Lung (tissue), 12 donors: ENCODE results near the gene LARGE1. TPM values are rescaled to one million over a fixed set of nuclear protein-coding genes. Genes with fewer than 3 reads are reported as not detected.

Source experiments
- ATAC-seq: fragments of 200-7000 bp; cut with Tn5 transposase; one replicate; pipeline ENCODE4 v1.9.1; 2020; ENCODE audit warnings: moderate number of reproducible peaks; ENCODE audit not compliant: insufficient read depth, low FRiP score
- DNase-seq, 3 donors: peaks; one replicate each; pipeline ENCODE4 v3.0.0-alpha.2; 2013 to 2017
- H3K27ac ChIP-seq, 2 donors: one replicate each; pipeline ENCODE4 v1.5.1; 2013; ENCODE audit warnings: mild to moderate bottlenecking in 2 of 2, moderate library complexity in 2 of 2, control low read depth in 1 of 2, inconsistent platforms in 1 of 2, low read depth in 1 of 2, low read length in 1 of 2
- H3K27me3 ChIP-seq, 3 donors: one replicate each; pipeline ENCODE4 v1.5.1; 2013; ENCODE audit warnings: low read length in 2 of 3; ENCODE audit not compliant: control insufficient read depth in 3 of 3, insufficient read depth in 3 of 3
- H3K36me3 ChIP-seq, 4 donors: one replicate each; pipeline ENCODE4 v1.5.1; 2013; ENCODE audit warnings: low read length in 4 of 4, mild to moderate bottlenecking in 1 of 4, moderate library complexity in 1 of 4; ENCODE audit not compliant: control insufficient read depth in 4 of 4, insufficient read depth in 4 of 4
- H3K4me1 ChIP-seq, 5 donors: one replicate each; pipeline ENCODE4 v1.5.1; 2013; ENCODE audit warnings: low read length in 5 of 5, mild to moderate bottlenecking in 2 of 5, moderate library complexity in 1 of 5; ENCODE audit not compliant: control insufficient read depth in 5 of 5, insufficient read depth in 5 of 5
- H3K4me3 ChIP-seq: one replicate; pipeline ENCODE4 v1.5.1; 2013; ENCODE audit warnings: mild to moderate bottlenecking, control low read depth, moderate library complexity
- H3K9ac ChIP-seq, 2 donors: one replicate each; pipeline ENCODE4 v1.5.1; 2013; ENCODE audit warnings: low read length in 2 of 2, control low read depth in 1 of 2; ENCODE audit not compliant: insufficient read depth in 1 of 2
- H3K9me3 ChIP-seq, 4 donors: one replicate each; pipeline ENCODE4 v1.5.1; 2013; ENCODE audit warnings: low read length in 3 of 4, mild to moderate bottlenecking in 1 of 4, moderate library complexity in 1 of 4; ENCODE audit not compliant: control insufficient read depth in 4 of 4, insufficient read depth in 3 of 4
- CTCF ChIP-seq: IDR thresholded peaks from 2 replicates; pipeline ENCODE4 v1.5.1; 2012; ENCODE audit warnings: mild to moderate bottlenecking; ENCODE audit errors: control extremely low read depth, extremely low read depth
- WGBS, 2 donors: extraction: QIAGEN DNeasy Blood & Tissue Kit; methylation state at CpG; one replicate each; pipeline ENCODE4 v1.1.7; 2013; 5-methylcytosine and 5-hydroxymethylcytosine counted together
- polyA plus RNA-seq, 2 donors: library from polyadenylated mRNA; stranded (reverse); fragments of 200-250 nt; gene quantifications; one replicate each; pipeline ENCODE4 v1.2.1, GENCODE V29; 2013
- total RNA-seq, 2 donors: library from RNA; depleted of rRNA in 1 of 2; stranded (reverse); fragments of >200 nt in 1 of 2; gene quantifications; one replicate each; pipeline ENCODE4 v1.2.1, GENCODE V29; 2014 to 2021
- donor health status: control.
- donor health status: control.
- donor health status: Bipolar disorder and iron deficiency.
- donor health status: healthy.
- donor health status: DM: yes; HTN: yes; CAD: no.

Gene LARGE1
- total and polyA plus RNA-seq, 4 donors = 2.9 to 41.1 (median 15.4) TPM

- H3K9ac ChIP-seq = no peak overlapping the region
- H3K27me3 ChIP-seq = no peaks in the 10 kb centered on the region
- no peak for TF ChIP-seq CTCF
- H3K36me3 ChIP-seq = no peaks in the 10 kb centered on the region
- no peak overlapping the region for H3K27ac ChIP-seq
- no peak for DNase-seq
- H3K4me1 ChIP-seq = peaks cover 0 to 31% (median 0%) of the 10 kb centered on the region in 5 donors
- ATAC-seq = no peak
- H3K4me3 ChIP-seq = no peak overlapping the region
- H3K9me3 ChIP-seq = no peaks in the 10 kb centered on the region
These were observed 13.8 kb downstream of the LARGE1 start for GRCh38 chr22:33906475-33906874.

- Histone ChIP-seq H3K4me1 (peaks cover 0 to 28% (median 0%) of the 10 kb centered on the region in 5 donors), H3K36me3 (no peaks in the 10 kb centered on the region), H3K27ac (no peak overlapping the region), H3K4me3 (no peak overlapping the region), H3K27me3 (no peaks in the 10 kb centered on the region), H3K9me3 (no peaks in the 10 kb centered on the region), H3K9ac (no peak overlapping the region)
- no peak for TF ChIP-seq CTCF
- no peak for DNase-seq
- WGBS, 2 donors = 85 to 88% methylated on average over 7 of the region's 7 CpGs
- ATAC-seq = no peak
These were observed 17.3 kb downstream of the LARGE1 start for GRCh38 chr22:33903012-33903411.

GRCh38 chr22:33902073-33902472 is 18.2 kb downstream of the LARGE1 start:
- Histone ChIP-seq H3K9me3 (no peaks in the 10 kb centered on the region), H3K27ac (no peak overlapping the region), H3K4me3 (no peak overlapping the region), H3K27me3 (no peaks in the 10 kb centered on the region), H3K36me3 (no peaks in the 10 kb centered on the region), H3K4me1 (peaks cover 0 to 32% (median 2%) of the 10 kb centered on the region in 5 donors), H3K9ac (no peak overlapping the region)
- no peak for DNase-seq
- 86 to 95% methylated on average over 8 of the region's 8 CpGs for WGBS, 2 donors
- ATAC-seq = no peak
- no peak for TF ChIP-seq CTCF

GRCh38 chr22:33898121-33898520 is 22.2 kb downstream of the LARGE1 start:
- no peaks in the 10 kb centered on the region for H3K36me3 ChIP-seq
- no peaks in the 10 kb centered on the region for H3K27me3 ChIP-seq
- no peak overlapping the region for H3K27ac ChIP-seq
- no peak overlapping the region for H3K4me3 ChIP-seq
- ATAC-seq = no peak
- H3K9me3 ChIP-seq = peaks cover 0 to 3% (median 0%) of the 10 kb centered on the region in 4 donors
- TF ChIP-seq CTCF = no peak
- 82 to 83% methylated on average over 7 of the region's 7 CpGs for WGBS, 2 donors
- DNase-seq = no peak
- peaks cover 0 to 52% (median 7%) of the 10 kb centered on the region in 5 donors for H3K4me1 ChIP-seq
- no peak overlapping the region for H3K9ac ChIP-seq
